ENCODE results near the gene PPP1R1C.

PPP1R1C gene

DNA sequence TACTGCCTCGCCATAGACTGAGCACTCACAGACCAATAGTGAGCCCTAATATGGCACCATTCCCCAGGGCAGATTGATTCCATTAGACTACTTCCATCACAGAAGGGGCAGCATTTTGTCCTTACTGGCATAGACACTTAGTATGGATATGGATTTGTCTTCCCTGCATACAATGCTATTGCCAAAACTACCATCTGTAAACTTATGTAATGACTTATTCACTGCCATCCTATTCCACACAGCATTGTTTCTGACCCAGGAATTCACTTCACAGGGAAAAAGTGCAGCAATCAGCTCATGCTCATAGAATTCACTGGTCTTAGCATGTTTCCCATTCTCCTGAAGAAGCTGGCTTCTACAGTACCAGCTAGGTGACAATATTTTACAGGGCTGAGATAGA is 179.0 kb downstream of the PPP1R1C start:
- no peak for DNase-seq
- no peak overlapping the region for H3K27ac ChIP-seq (ENCODE audit: insufficient read depth in 1 of 2, low read depth in 1 of 2, low read length in 2 of 2, poor library complexity in 1 of 2, severe bottlenecking in 2 of 2)
- no peaks in the 10 kb centered on the region for H3K4me1 ChIP-seq (ENCODE audit: control extremely low read depth in 1 of 4, control insufficient read depth in 4 of 4, insufficient read depth in 4 of 4, low read length in 3 of 4)
- ChIA-PET CTCF (no interaction called here), POLR2A (no interaction called here)
- 100% methylated on average over 1 of the region's 1 CpG for WGBS (ENCODE audit: insufficient coverage)
- H3K9me3 ChIP-seq (ENCODE audit: control extremely low read depth in 1 of 5, control insufficient read depth in 4 of 5, insufficient read depth in 2 of 5, low read depth in 1 of 5, low read length in 4 of 5), result no peaks in the 10 kb centered on the region
- no peak overlapping the region for H3K4me3 ChIP-seq (ENCODE audit: control insufficient read depth in 1 of 7, extremely low read depth in 1 of 7, insufficient read depth in 4 of 7, low read depth in 2 of 7, low read length in 6 of 7)
- H3K27me3 ChIP-seq (replicated peaks in 2 of 5; ENCODE audit: control insufficient read depth in 4 of 5, insufficient read depth in 5 of 5, low read length in 4 of 5), result no peaks in the 10 kb centered on the region
- H3K36me3 ChIP-seq (ENCODE audit: control insufficient read depth in 4 of 4, insufficient read depth in 4 of 4, low read length in 3 of 4), result no peaks in the 10 kb centered on the region

DNA sequence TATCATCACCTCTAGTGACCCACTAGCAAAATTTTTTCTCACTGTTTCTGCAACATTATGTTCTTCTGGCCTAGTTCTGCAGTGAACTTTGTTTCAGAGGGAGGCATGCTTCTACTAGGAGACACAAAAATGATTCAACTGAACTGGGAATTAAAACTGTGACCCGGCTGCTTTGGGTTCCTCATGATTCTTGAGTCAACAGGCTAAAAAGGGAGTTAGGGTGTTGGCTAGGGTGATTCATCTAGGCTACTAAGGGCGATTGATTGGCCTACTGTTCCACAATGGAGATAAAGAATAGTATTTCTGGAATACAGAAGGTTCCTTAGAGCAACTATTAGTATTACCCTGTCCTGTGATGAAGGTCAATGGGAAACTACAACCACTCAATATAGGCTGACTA is 179.5 kb downstream of the PPP1R1C start:
- no peaks in the 10 kb centered on the region for H3K9me3 ChIP-seq (ENCODE audit: control extremely low read depth in 1 of 5, control insufficient read depth in 4 of 5, insufficient read depth in 2 of 5, low read depth in 1 of 5, low read length in 4 of 5)
- DNase-seq, result no peak
- POLR2A ChIA-PET, result no interaction called here
- H3K27ac ChIP-seq (ENCODE audit: insufficient read depth in 1 of 2, low read depth in 1 of 2, low read length in 2 of 2, poor library complexity in 1 of 2, severe bottlenecking in 2 of 2), result no peak overlapping the region
- no peaks in the 10 kb centered on the region for H3K4me1 ChIP-seq (ENCODE audit: control extremely low read depth in 1 of 4, control insufficient read depth in 4 of 4, insufficient read depth in 4 of 4, low read length in 3 of 4)
- 100% methylated on average over 1 of the region's 2 CpGs for WGBS (ENCODE audit: insufficient coverage)
- CTCF ChIA-PET, result no interaction called here
- H3K4me3 ChIP-seq (ENCODE audit: control insufficient read depth in 1 of 7, extremely low read depth in 1 of 7, insufficient read depth in 4 of 7, low read depth in 2 of 7, low read length in 6 of 7), result no peak overlapping the region
- no peaks in the 10 kb centered on the region for H3K36me3 ChIP-seq (ENCODE audit: control insufficient read depth in 4 of 4, insufficient read depth in 4 of 4, low read length in 3 of 4)
- H3K27me3 ChIP-seq (replicated peaks in 2 of 5; ENCODE audit: control insufficient read depth in 4 of 5, insufficient read depth in 5 of 5, low read length in 4 of 5), result no peaks in the 10 kb centered on the region

- DNase-seq, result no peak
- CTCF ChIA-PET, result interaction anchor here (1.3 kb wide), 1 partner anchor 11 kb away, joined by 3 read pairs; no protein-coding TSS in a partner anchor
- Histone ChIP-seq H3K27me3 (replicated peaks in 2 of 5; ENCODE audit: control insufficient read depth in 4 of 5, insufficient read depth in 5 of 5, low read length in 4 of 5) (no peaks in the 10 kb centered on the region), H3K4me1 (ENCODE audit: control extremely low read depth in 1 of 4, control insufficient read depth in 4 of 4, insufficient read depth in 4 of 4, low read length in 3 of 4) (no peaks in the 10 kb centered on the region), H3K36me3 (ENCODE audit: control insufficient read depth in 4 of 4, insufficient read depth in 4 of 4, low read length in 3 of 4) (no peaks in the 10 kb centered on the region), H3K4me3 (ENCODE audit: control insufficient read depth in 1 of 7, extremely low read depth in 1 of 7, insufficient read depth in 4 of 7, low read depth in 2 of 7, low read length in 6 of 7) (no peak overlapping the region), H3K9me3 (ENCODE audit: control extremely low read depth in 1 of 5, control insufficient read depth in 4 of 5, insufficient read depth in 2 of 5, low read depth in 1 of 5, low read length in 4 of 5) (no peaks in the 10 kb centered on the region), H3K27ac (ENCODE audit: insufficient read depth in 1 of 2, low read depth in 1 of 2, low read length in 2 of 2, poor library complexity in 1 of 2, severe bottlenecking in 2 of 2) (no peak overlapping the region)
- POLR2A ChIA-PET, result no interaction called here
- WGBS (ENCODE audit: insufficient coverage), result 100% methylated on average over 2 of the region's 2 CpGs
These were observed 180.8 kb downstream of the PPP1R1C start for GRCh38 chr2:182166406-182166805.

DNA sequence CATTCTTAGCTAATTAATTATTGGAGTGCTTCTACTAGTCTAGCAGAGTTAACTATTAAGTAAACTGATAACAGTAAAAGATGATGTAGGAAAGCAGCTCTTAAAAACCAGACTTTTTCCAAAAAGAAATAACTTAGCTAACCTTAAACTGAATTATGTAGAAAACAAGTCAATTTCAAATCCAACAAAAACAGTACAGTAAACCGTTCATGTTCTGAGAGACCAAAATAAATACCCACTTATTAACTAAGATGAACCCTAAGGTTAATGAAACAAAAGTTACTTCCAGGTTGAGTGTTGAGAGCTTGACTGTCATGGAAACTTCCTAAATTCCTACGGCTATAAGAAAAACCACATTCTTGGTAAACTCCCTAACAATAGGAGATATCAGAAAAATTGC is 181.2 kb downstream of the PPP1R1C start:
- 76% methylated on average over 2 of the region's 2 CpGs for WGBS (ENCODE audit: insufficient coverage)

More for the DNA sequence above, 181.2 kb downstream of the PPP1R1C start:
- Histone ChIP-seq H3K4me3 (ENCODE audit: control insufficient read depth in 1 of 7, extremely low read depth in 1 of 7, insufficient read depth in 4 of 7, low read depth in 2 of 7, low read length in 6 of 7) (no peak overlapping the region), H3K27me3 (replicated peaks in 2 of 5; ENCODE audit: control insufficient read depth in 4 of 5, insufficient read depth in 5 of 5, low read length in 4 of 5) (no peaks in the 10 kb centered on the region), H3K9me3 (ENCODE audit: control extremely low read depth in 1 of 5, control insufficient read depth in 4 of 5, insufficient read depth in 2 of 5, low read depth in 1 of 5, low read length in 4 of 5) (no peaks in the 10 kb centered on the region), H3K4me1 (ENCODE audit: control extremely low read depth in 1 of 4, control insufficient read depth in 4 of 4, insufficient read depth in 4 of 4, low read length in 3 of 4) (no peaks in the 10 kb centered on the region), H3K36me3 (ENCODE audit: control insufficient read depth in 4 of 4, insufficient read depth in 4 of 4, low read length in 3 of 4) (no peaks in the 10 kb centered on the region), H3K27ac (ENCODE audit: insufficient read depth in 1 of 2, low read depth in 1 of 2, low read length in 2 of 2, poor library complexity in 1 of 2, severe bottlenecking in 2 of 2) (no peak overlapping the region)
- CTCF ChIA-PET, result interaction anchor here (1.3 kb wide), 1 partner anchor 11 kb away, joined by 3 read pairs; no protein-coding TSS in a partner anchor
- no peak for DNase-seq
- POLR2A ChIA-PET, result no interaction called here
